Frontal cortex (tissue), 4 donors: ENCODE measurements around the gene PTPRN2. TPM values are rescaled to one million over a fixed set of nuclear protein-coding genes. Genes with fewer than 3 reads are reported as not detected.
"Not testable (repeated sequence)": the region's sequence is repeated elsewhere in the genome, so short reads cannot be mapped to it uniquely, and the experiment has no call there.

Experiments used
- DNase-seq, 2 donors: peaks; one replicate each; pipeline ENCODE4 v3.0.0; 2012; ENCODE audit warnings: low spot score in 2 of 2
- FAIRE-seq: peaks from 2 replicates; lab custom pipeline; 2012; peaks lifted over from hg19 to GRCh38; lab: Jason Lieb, UNC
- total RNA-seq: library from RNA; depleted of rRNA; stranded (reverse); fragments of >200 nt; gene quantifications from one replicate; pipeline ENCODE4 v1.2.3, GENCODE V29; 2014
- donor health status: control.
- donor health status: control.
- donor health status: control.

The PTPRN2 gene
- total RNA-seq, 1 donor from 2014 or later = 52.2 TPM

GRCh38 chr7:157707983-157708918, 879.4 kb downstream of the PTPRN2 start:
- FAIRE-seq = no peak

GRCh38 chr7:157704365-157704764, 883.3 kb downstream of the PTPRN2 start:
- no peak for DNase-seq

More at GRCh38 chr7:157707983-157708918, 879.4 kb downstream of the PTPRN2 start:
- no peak for DNase-seq

GRCh38 chr7:157703534-157704195, 884.0 kb downstream of the PTPRN2 start:
- DNase-seq (no peak), FAIRE-seq (no peak)

More at GRCh38 chr7:157704365-157704764, 883.3 kb downstream of the PTPRN2 start:
- no peak for FAIRE-seq

GRCh38 chr7:157703131-157703530, 884.5 kb downstream of the PTPRN2 start:
- FAIRE-seq (no peak), DNase-seq (no peak)

GRCh38 chr7:157702311-157703023, 885.2 kb downstream of the PTPRN2 start:
- DNase-seq (no peak), FAIRE-seq (no peak)

GRCh38 chr7:157701395-157702180, 886.0 kb downstream of the PTPRN2 start:
- DNase-seq, FAIRE-seq: not testable (repeated sequence)

GRCh38 chr7:157700231-157701005, 887.2 kb downstream of the PTPRN2 start:
- no peak for FAIRE-seq
- no peak for DNase-seq

- DNase-seq (no peak), FAIRE-seq (no peak)
Observed at GRCh38 chr7:157699357-157700013, 888.1 kb downstream of the PTPRN2 start.

GRCh38 chr7:157697287-157697686, 890.3 kb downstream of the PTPRN2 start:
- FAIRE-seq, DNase-seq: not testable (repeated sequence)

GRCh38 chr7:157695609-157696008, 892.0 kb downstream of the PTPRN2 start:
- not testable (repeated sequence) for FAIRE-seq

GRCh38 chr7:157694376-157694665, 893.3 kb downstream of the PTPRN2 start:
- no peak for FAIRE-seq
- DNase-seq = no peak

More at GRCh38 chr7:157695609-157696008, 892.0 kb downstream of the PTPRN2 start:
- not testable (repeated sequence) for DNase-seq

GRCh38 chr7:157693521-157694375, 893.9 kb downstream of the PTPRN2 start:
- FAIRE-seq = no peak
- DNase-seq = no peak

GRCh38 chr7:157693071-157693520, 894.5 kb downstream of the PTPRN2 start:
- DNase-seq = no peak
- FAIRE-seq = no peak

- DNase-seq (no peak), FAIRE-seq (no peak)
Observed at GRCh38 chr7:157692460-157693011, 895.1 kb downstream of the PTPRN2 start.

- FAIRE-seq (no peak), DNase-seq (no peak)
Observed at GRCh38 chr7:157691586-157692459, 895.8 kb downstream of the PTPRN2 start.
